Suprapubic skin (tissue), 4 donors: ENCODE results near the gene CD96. TPM values are rescaled to one million over a fixed set of nuclear protein-coding genes. Genes with fewer than 3 reads are reported as not detected.

Experiments
- DNase-seq, 2 donors: peaks; one replicate each; pipeline ENCODE4 v3.0.0-alpha.2; 2019; ENCODE audit warnings: low spot score in 2 of 2
- H3K27ac ChIP-seq: fragments of 200-600 bp; sonication (generic); one replicate; pipeline ENCODE4 v1.5.1; 2019
- H3K27me3 ChIP-seq: fragments of 200-600 bp; sonication (generic); one replicate; pipeline ENCODE4 v1.5.1; 2019
- H3K36me3 ChIP-seq: fragments of 200-600 bp; sonication (generic); one replicate; pipeline ENCODE4 v1.5.1; 2019
- H3K4me1 ChIP-seq: fragments of 200-600 bp; sonication (generic); one replicate; pipeline ENCODE4 v1.5.1; 2019
- H3K4me3 ChIP-seq: fragments of 200-600 bp; sonication (generic); one replicate; pipeline ENCODE4 v1.5.1; 2019; ENCODE audit warnings: mild to moderate bottlenecking
- H3K9me3 ChIP-seq: fragments of 200-600 bp; sonication (generic); one replicate; pipeline ENCODE4 v1.5.1; 2019
- CTCF ChIP-seq, 2 donors: fragments of 200-600 bp in 1 of 2; fragments of 450-650 bp in 1 of 2; sonication (generic) in 1 of 2; IDR thresholded peaks; one replicate each; pipeline ENCODE4 v1.5.1; 2016 to 2019; ENCODE audit warnings: antibody characterized with exemption in 2 of 2, mild to moderate bottlenecking in 1 of 2, moderate library complexity in 1 of 2
- EP300 ChIP-seq: sonication (generic); formaldehyde crosslinking; IDR thresholded peaks from one replicate; pipeline ENCODE4 v1.6.1; 2017; ENCODE audit warnings: antibody characterized with exemption
- POLR2A ChIP-seq, 2 donors: fragments of 450-650 bp; IDR thresholded peaks; one replicate each; pipeline ENCODE4 v1.6.1; 2017; ENCODE audit warnings: antibody characterized with exemption in 2 of 2, mild to moderate bottlenecking in 2 of 2, moderate library complexity in 2 of 2
- POLR2AphosphoS5 ChIP-seq, 3 donors: sonication (generic); formaldehyde crosslinking; IDR thresholded peaks; one replicate each; pipeline ENCODE4 v1.6.1; 2017; ENCODE audit warnings: antibody characterized with exemption in 3 of 3
- WGBS: methylation state at CpG from one replicate; pipeline ENCODE4 v1.1.5; 2018; 5-methylcytosine and 5-hydroxymethylcytosine counted together
- total RNA-seq, 4 donors: library from RNA; depleted of rRNA; stranded (reverse); fragments of >200 nt; gene quantifications; one replicate each; pipeline ENCODE4 v1.1.0, GENCODE V29; 2016

Gene CD96, protein sequence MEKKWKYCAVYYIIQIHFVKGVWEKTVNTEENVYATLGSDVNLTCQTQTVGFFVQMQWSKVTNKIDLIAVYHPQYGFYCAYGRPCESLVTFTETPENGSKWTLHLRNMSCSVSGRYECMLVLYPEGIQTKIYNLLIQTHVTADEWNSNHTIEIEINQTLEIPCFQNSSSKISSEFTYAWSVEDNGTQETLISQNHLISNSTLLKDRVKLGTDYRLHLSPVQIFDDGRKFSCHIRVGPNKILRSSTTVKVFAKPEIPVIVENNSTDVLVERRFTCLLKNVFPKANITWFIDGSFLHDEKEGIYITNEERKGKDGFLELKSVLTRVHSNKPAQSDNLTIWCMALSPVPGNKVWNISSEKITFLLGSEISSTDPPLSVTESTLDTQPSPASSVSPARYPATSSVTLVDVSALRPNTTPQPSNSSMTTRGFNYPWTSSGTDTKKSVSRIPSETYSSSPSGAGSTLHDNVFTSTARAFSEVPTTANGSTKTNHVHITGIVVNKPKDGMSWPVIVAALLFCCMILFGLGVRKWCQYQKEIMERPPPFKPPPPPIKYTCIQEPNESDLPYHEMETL
- total RNA-seq = under 1 TPM in 3 of 4 donors, not detected in 1; 0.49 to 0.56 (median 0.55) TPM

- no peaks in the 10 kb centered on the region for H3K4me1 ChIP-seq
- no peak within 1 kb of the TSS for H3K27ac ChIP-seq
- DNase-seq = no peak
- TF ChIP-seq EP300 = no peak
- no peak for TF ChIP-seq POLR2A (IDR thresholded peaks at IDR 0.05)
- no peak for TF ChIP-seq POLR2AphosphoS5 (IDR thresholded peaks at IDR 0.05)
- no peak for TF ChIP-seq CTCF (IDR thresholded peaks at IDR 0.05)
- no peaks in the 10 kb centered on the region for H3K36me3 ChIP-seq
- no peak within 1 kb of the TSS for H3K4me3 ChIP-seq
- 41% methylated on average over 11 of the region's 11 CpGs for WGBS
- H3K27me3 ChIP-seq = no peaks in the 10 kb centered on the region
- H3K9me3 ChIP-seq = no peaks in the 10 kb centered on the region
Measured at GRCh38 chr3:111541911-111542483, at the start of gene CD96. CD96 (plus strand) TSS chr3:111542197; CDS start chr3:111542249, 52 bp downstream.

DNA sequence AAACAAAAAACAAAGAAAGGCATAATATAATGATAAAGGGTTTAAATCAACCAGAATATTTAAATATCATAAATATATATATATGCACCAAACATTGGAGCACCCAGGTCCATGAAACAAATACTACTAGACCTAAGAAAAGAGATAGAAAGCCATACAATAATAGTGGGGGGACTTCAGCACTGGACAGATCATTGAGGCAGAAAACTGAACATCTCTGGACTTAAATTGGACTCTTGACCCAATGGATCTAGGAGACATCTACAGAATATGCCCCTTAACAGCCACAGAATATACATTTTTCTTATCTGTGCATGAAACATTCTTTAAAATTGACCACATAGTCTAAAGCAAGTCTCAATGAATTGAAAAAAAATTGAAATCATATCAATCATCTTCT lies 48.7 kb upstream of the CD96 start:
- no peak overlapping the region for H3K4me3 ChIP-seq
- no peak for DNase-seq
- H3K36me3 ChIP-seq = no peaks in the 10 kb centered on the region
- no peaks in the 10 kb centered on the region for H3K4me1 ChIP-seq
- no peaks in the 10 kb centered on the region for H3K27me3 ChIP-seq
- H3K27ac ChIP-seq = no peak overlapping the region
- no peaks in the 10 kb centered on the region for H3K9me3 ChIP-seq
- TF ChIP-seq POLR2A (IDR thresholded peaks at IDR 0.05) = no peak
- no peak for TF ChIP-seq POLR2AphosphoS5 (IDR thresholded peaks at IDR 0.05)
- no peak for TF ChIP-seq CTCF (IDR thresholded peaks at IDR 0.05)

DNA sequence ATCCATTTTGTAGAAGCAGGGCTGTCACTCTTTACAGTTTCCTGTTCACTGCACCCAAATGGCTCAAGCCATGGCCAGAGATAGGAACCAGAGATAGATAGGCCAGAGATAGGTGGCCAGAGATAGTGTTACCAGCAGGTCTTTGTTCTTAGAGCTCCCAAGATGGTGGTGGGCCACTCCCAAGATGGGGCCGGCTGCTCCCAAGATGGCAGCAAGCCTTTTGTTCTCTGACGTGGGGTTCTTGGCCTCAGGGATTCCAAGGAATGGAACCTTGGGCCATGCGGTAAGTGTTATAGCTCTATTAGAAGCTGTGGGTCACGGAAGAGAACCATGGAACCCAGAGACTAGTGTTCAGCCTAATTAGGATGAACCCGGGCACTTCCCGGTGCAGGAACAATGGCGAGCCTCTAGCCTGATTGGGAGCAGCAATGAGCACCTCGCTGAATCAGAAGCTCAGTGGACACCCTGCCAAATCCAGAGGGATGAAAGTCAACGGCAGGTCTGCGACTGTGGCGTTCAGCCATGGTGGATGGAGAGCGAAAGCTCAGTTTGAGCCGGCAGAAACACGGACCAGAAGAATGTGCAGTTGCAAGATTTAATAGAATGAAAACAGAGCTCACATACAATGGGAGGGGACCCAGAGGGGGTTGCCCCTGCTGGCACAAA lies 45.0 kb upstream of the CD96 start:
- no peaks in the 10 kb centered on the region for H3K27me3 ChIP-seq
- no peak for DNase-seq
- no peak overlapping the region for H3K27ac ChIP-seq
- H3K36me3 ChIP-seq = no peaks in the 10 kb centered on the region
- H3K9me3 ChIP-seq = no peaks in the 10 kb centered on the region
- H3K4me1 ChIP-seq = no peaks in the 10 kb centered on the region
- WGBS = 90% methylated on average over 13 of the region's 14 CpGs
- H3K4me3 ChIP-seq = no peak overlapping the region
- no peak for TF ChIP-seq CTCF (IDR thresholded peaks at IDR 0.05)
- TF ChIP-seq POLR2AphosphoS5 (IDR thresholded peaks at IDR 0.05) = no peak

DNA sequence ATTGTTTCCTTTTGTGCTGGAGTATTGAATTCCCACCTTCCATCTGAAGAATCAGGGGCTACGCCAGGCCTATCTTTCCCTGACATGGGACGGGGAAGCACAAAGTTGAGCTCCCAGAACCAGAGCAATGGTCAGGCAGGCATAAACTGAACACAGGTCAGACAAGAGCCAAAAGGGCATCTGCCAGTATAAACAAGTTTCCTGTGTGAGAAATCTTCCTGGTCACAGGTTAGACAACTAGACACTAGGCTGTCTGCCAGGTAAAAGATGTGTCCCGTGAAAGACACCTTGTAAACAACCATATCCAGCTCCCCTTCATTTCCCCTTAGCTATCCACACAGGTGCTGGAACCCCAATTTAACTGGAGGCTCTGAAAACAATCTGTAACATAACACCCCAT lies 44.0 kb upstream of the CD96 start:
- no peak overlapping the region for H3K27ac ChIP-seq
- no peaks in the 10 kb centered on the region for H3K9me3 ChIP-seq
- 78% methylated on average over 3 of the region's 3 CpGs for WGBS
- no peak overlapping the region for H3K4me3 ChIP-seq
- no peaks in the 10 kb centered on the region for H3K27me3 ChIP-seq
- H3K36me3 ChIP-seq = no peaks in the 10 kb centered on the region
- no peak for DNase-seq
- no peaks in the 10 kb centered on the region for H3K4me1 ChIP-seq
- TF ChIP-seq EP300 (no peak), POLR2AphosphoS5 (IDR thresholded peaks at IDR 0.05) (no peak), POLR2A (IDR thresholded peaks at IDR 0.05) (no peak), CTCF (IDR thresholded peaks at IDR 0.05) (no peak)

GRCh38 chr3:111506435-111506834 lies 35.6 kb upstream of the CD96 start:
- Histone ChIP-seq H3K9me3 (no peaks in the 10 kb centered on the region), H3K27me3 (no peaks in the 10 kb centered on the region), H3K4me3 (no peak overlapping the region), H3K4me1 (no peaks in the 10 kb centered on the region), H3K27ac (no peak overlapping the region), H3K36me3 (no peaks in the 10 kb centered on the region)
- DNase-seq = no peak
- no peak for TF ChIP-seq CTCF (IDR thresholded peaks at IDR 0.05)
- no peak for TF ChIP-seq POLR2AphosphoS5 (IDR thresholded peaks at IDR 0.05)
- no peak for TF ChIP-seq EP300
- 78% methylated on average over 1 of the region's 1 CpG for WGBS
